ENCODE results near the gene APLN. TPM values are rescaled to one million over a fixed set of nuclear protein-coding genes. Genes with fewer than 3 reads are reported as not detected.
A peak's percentile ranks its signal among the peaks of the same experiment; 100 is the strongest.

APLN gene
- total RNA-seq, 5 donors from 2014 or later (not counting 1 experiment from before 2014, with no cell fraction given) = 0.06 TPM; not detected in 4

- no peak overlapping the region for H3K4me3 Mint-ChIP-seq
These were observed 17.3 kb downstream of the APLN start for GRCh38 chrX:129637217-129638109.

DNA sequence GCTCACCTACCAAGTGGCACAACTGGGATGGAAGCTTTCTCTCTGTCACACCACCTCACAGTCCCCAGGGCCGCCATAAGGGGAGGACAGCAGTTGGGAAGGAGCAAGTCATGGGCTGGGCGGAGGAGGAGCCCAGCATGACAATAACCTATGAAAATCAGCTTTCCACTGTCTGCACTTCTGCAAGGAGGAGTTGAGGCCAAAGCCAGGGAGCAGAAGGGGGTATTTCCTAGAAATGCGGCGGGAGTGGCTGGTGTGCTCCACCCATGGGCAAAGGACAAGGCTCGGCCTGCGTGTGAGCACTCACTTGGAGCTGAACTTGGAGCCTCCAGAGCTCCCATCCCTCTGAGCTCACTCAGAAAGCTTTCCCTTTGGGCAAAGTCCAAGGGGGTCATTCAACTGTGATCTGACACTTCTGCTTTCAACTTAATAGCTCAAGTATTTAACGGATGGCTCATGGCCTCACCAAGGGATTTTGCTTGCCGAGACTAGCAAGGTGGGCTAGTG, 18.5 kb downstream of the APLN start:
- POLR2A ChIA-PET = interaction anchor here (0.7 to 1.1 kb wide), 3 partner anchors 9 to 487 kb away, joined by 3 to 8 read pairs (median 4); no protein-coding TSS in a partner anchor

More at GRCh38 chrX:129637217-129638109, 17.3 kb downstream of the APLN start:
- H3K27me3 ChIP-seq (replicated peaks in 1 of 2; ENCODE audit: control insufficient read depth in 2 of 2, extremely low read depth in 1 of 2, insufficient read depth in 2 of 2, low read length in 1 of 2) = no peaks in the 10 kb centered on the region
- H3K4me3 ChIP-seq (ENCODE audit: control insufficient read depth in 1 of 2, extremely low read depth in 1 of 2, low read length in 1 of 2) = no peak overlapping the region
- Mint-ChIP-seq H3K36me3 (no peaks in the 10 kb centered on the region), H3K27me3 (peaks cover 3 to 13% of the 10 kb centered on the region in 2 donors), H3K9me3 (no peaks in the 10 kb centered on the region), H3K4me1 (peaks cover 4 to 11% (median 4%) of the 10 kb centered on the region in 3 donors), H3K27ac (no peak overlapping the region)
- no peaks in the 10 kb centered on the region for H3K9me3 ChIP-seq
- POLR2A ChIA-PET = no interaction called here
- DNase-seq = peak; percentile 30 to 80 (median 64)
- H3K36me3 ChIP-seq (ENCODE audit: control insufficient read depth in 2 of 2, extremely low read depth in 1 of 2, insufficient read depth in 1 of 2, low read length in 1 of 2) = no peaks in the 10 kb centered on the region
- WGBS (ENCODE audit: insufficient coverage) = 59% methylated on average over 3 of the region's 13 CpGs
- no peak overlapping the region for H3K27ac ChIP-seq (ENCODE audit: low read length)
- ATAC-seq (replicated peaks in 1 of 4) = peak; percentile 68 to 75 (median 74)
- peaks cover 0 to 6% of the 10 kb centered on the region in 2 experiments for H3K4me1 ChIP-seq (ENCODE audit: control insufficient read depth in 1 of 2, extremely low read depth in 1 of 2, insufficient read depth in 2 of 2, low read length in 2 of 2)
- CTCF ChIA-PET = interaction anchor here (0.6 to 3.2 kb wide), 13 partner anchors 11 to 389 kb away, joined by 3 to 10 read pairs (median 4); no protein-coding TSS in a partner anchor

DNA sequence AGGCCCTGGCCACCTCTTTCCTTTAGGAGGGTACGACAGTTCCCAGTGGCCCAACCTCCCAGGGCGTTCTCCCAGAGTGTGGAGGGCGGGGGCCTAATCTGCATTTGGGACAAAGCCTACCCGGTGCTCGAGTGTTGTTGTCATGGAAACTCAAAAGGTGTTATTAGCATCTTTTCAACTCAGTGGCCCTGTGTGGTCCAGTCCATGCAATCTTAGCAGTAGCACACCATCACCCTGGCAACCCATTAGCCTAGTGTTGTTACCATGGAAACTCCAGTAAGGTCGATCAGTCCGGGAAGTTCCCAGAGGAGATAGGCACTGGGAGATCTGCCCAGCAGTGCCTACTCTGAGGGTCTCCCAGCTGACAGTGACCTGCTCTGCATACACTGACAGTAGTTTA, 20.2 kb downstream of the APLN start:
- H3K9me3 ChIP-seq = no peaks in the 10 kb centered on the region
- DNase-seq = no peak
- Mint-ChIP-seq H3K36me3 (no peaks in the 10 kb centered on the region), H3K4me3 (no peak overlapping the region), H3K9me3 (no peaks in the 10 kb centered on the region), H3K27me3 (peaks cover 3 to 8% of the 10 kb centered on the region in 2 donors), H3K27ac (no peak overlapping the region), H3K4me1 (peaks cover 4 to 11% (median 4%) of the 10 kb centered on the region in 3 donors)
- WGBS (ENCODE audit: insufficient coverage) = 88% methylated on average over 2 of the region's 7 CpGs
- no peak overlapping the region for H3K4me3 ChIP-seq (ENCODE audit: control insufficient read depth in 1 of 2, extremely low read depth in 1 of 2, low read length in 1 of 2)
- no peaks in the 10 kb centered on the region for H3K36me3 ChIP-seq (ENCODE audit: control insufficient read depth in 2 of 2, extremely low read depth in 1 of 2, insufficient read depth in 1 of 2, low read length in 1 of 2)
- no peak overlapping the region for H3K27ac ChIP-seq (ENCODE audit: low read length)
- ChIA-PET CTCF (no interaction called here), POLR2A (interaction anchor here in 1 of 2 donors (0.7 kb wide), 1 partner anchor 60 kb away, joined by 4 read pairs; no protein-coding TSS in a partner anchor)
- no peak for ATAC-seq (replicated peaks in 1 of 4)
- peaks cover 0 to 6% of the 10 kb centered on the region in 2 experiments for H3K4me1 ChIP-seq (ENCODE audit: control insufficient read depth in 1 of 2, extremely low read depth in 1 of 2, insufficient read depth in 2 of 2, low read length in 2 of 2)
- no peaks in the 10 kb centered on the region for H3K27me3 ChIP-seq (replicated peaks in 1 of 2; ENCODE audit: control insufficient read depth in 2 of 2, extremely low read depth in 1 of 2, insufficient read depth in 2 of 2, low read length in 1 of 2)

More for the DNA sequence above, 18.5 kb downstream of the APLN start:
- Histone ChIP-seq H3K27me3 (replicated peaks in 1 of 2; ENCODE audit: control insufficient read depth in 2 of 2, extremely low read depth in 1 of 2, insufficient read depth in 2 of 2, low read length in 1 of 2) (no peaks in the 10 kb centered on the region), H3K4me3 (ENCODE audit: control insufficient read depth in 1 of 2, extremely low read depth in 1 of 2, low read length in 1 of 2) (no peak overlapping the region), H3K9me3 (no peaks in the 10 kb centered on the region), H3K36me3 (ENCODE audit: control insufficient read depth in 2 of 2, extremely low read depth in 1 of 2, insufficient read depth in 1 of 2, low read length in 1 of 2) (no peaks in the 10 kb centered on the region), H3K4me1 (ENCODE audit: control insufficient read depth in 1 of 2, extremely low read depth in 1 of 2, insufficient read depth in 2 of 2, low read length in 2 of 2) (peaks cover 0 to 6% of the 10 kb centered on the region in 2 experiments), H3K27ac (ENCODE audit: low read length) (no peak overlapping the region)
- CTCF ChIA-PET = interaction anchor here (0.5 to 3.2 kb wide), 15 partner anchors 9 to 378 kb away, joined by 3 to 10 read pairs (median 4); no protein-coding TSS in a partner anchor
- Mint-ChIP-seq H3K4me3 (no peak overlapping the region), H3K27ac (no peak overlapping the region), H3K9me3 (no peaks in the 10 kb centered on the region), H3K36me3 (no peaks in the 10 kb centered on the region), H3K27me3 (peaks cover 3 to 13% of the 10 kb centered on the region in 2 donors), H3K4me1 (peaks cover 4 to 11% (median 4%) of the 10 kb centered on the region in 3 donors)
- DNase-seq (no peak), ATAC-seq (replicated peaks in 1 of 4) (no peak)
- no CpG with 5 or more reads among the region's 8 CpGs for WGBS (ENCODE audit: insufficient coverage)

DNA sequence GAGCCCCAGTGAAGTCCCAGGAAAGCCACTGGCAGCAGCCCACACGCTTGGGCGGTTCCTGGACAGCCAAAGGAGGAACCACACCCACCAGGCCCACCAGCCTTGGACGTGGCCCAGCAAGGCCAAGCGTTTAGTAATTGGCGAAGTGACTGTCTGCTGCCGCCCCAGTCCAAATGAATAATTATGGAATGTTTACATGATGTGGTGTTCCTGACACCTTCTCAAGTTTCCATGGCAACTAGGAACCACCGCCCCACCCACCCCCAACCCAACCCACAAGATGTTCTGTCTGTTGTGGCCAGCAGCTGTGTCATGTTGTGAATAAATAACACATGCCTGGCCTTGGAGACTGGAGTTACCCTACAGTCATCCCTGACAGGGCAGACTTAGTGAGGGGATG, 22.3 kb downstream of the APLN start:
- no peaks in the 10 kb centered on the region for H3K27me3 ChIP-seq (replicated peaks in 1 of 2; ENCODE audit: control insufficient read depth in 2 of 2, extremely low read depth in 1 of 2, insufficient read depth in 2 of 2, low read length in 1 of 2)
- no peak for ATAC-seq (replicated peaks in 1 of 4)
- no peaks in the 10 kb centered on the region for H3K36me3 ChIP-seq (ENCODE audit: control insufficient read depth in 2 of 2, extremely low read depth in 1 of 2, insufficient read depth in 1 of 2, low read length in 1 of 2)
- Mint-ChIP-seq H3K36me3 (no peaks in the 10 kb centered on the region), H3K9me3 (no peaks in the 10 kb centered on the region), H3K27ac (no peak overlapping the region), H3K4me1 (peaks cover under 1 to 3% (median 1%) of the 10 kb centered on the region in 3 donors), H3K4me3 (no peak overlapping the region), H3K27me3 (peaks cover 0 to 3% of the 10 kb centered on the region in 2 donors)
- no peak for DNase-seq
- H3K27ac ChIP-seq (ENCODE audit: low read length) = no peak overlapping the region
- no CpG with 5 or more reads among the region's 7 CpGs for WGBS (ENCODE audit: insufficient coverage)
- POLR2A ChIA-PET = no interaction called here
- no peaks in the 10 kb centered on the region for H3K9me3 ChIP-seq
- peaks cover 0 to 2% of the 10 kb centered on the region in 2 experiments for H3K4me1 ChIP-seq (ENCODE audit: control insufficient read depth in 1 of 2, extremely low read depth in 1 of 2, insufficient read depth in 2 of 2, low read length in 2 of 2)
- CTCF ChIA-PET = no interaction called here
- H3K4me3 ChIP-seq (ENCODE audit: control insufficient read depth in 1 of 2, extremely low read depth in 1 of 2, low read length in 1 of 2) = no peak overlapping the region

DNA sequence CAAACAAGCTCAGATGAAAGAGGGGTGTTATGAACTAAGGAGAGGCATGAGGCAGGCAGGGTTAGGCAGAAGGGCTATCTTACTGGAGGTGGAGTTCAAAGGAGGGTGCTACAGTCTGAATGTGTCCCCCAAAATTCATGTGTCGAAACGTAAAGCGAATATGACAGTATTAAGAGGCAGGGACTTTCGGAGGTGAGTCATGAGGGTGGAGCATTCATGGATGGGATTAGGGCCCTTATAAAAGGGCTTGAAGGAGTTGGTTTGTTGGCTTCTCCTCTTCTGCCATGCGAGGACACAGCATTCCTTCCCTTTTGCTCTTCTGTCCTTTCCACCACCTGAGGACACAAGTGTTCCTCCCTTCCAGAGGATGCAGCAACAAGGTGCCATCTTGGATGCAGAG, 22.9 kb downstream of the APLN start:
- Histone ChIP-seq H3K27ac (ENCODE audit: low read length) (no peak overlapping the region), H3K4me1 (ENCODE audit: control insufficient read depth in 1 of 2, extremely low read depth in 1 of 2, insufficient read depth in 2 of 2, low read length in 2 of 2) (no peaks in the 10 kb centered on the region), H3K9me3 (no peaks in the 10 kb centered on the region), H3K27me3 (replicated peaks in 1 of 2; ENCODE audit: control insufficient read depth in 2 of 2, extremely low read depth in 1 of 2, insufficient read depth in 2 of 2, low read length in 1 of 2) (no peaks in the 10 kb centered on the region), H3K36me3 (ENCODE audit: control insufficient read depth in 2 of 2, extremely low read depth in 1 of 2, insufficient read depth in 1 of 2, low read length in 1 of 2) (no peaks in the 10 kb centered on the region), H3K4me3 (ENCODE audit: control insufficient read depth in 1 of 2, extremely low read depth in 1 of 2, low read length in 1 of 2) (no peak overlapping the region)
- H3K27me3 Mint-ChIP-seq = peaks cover 0 to 4% of the 10 kb centered on the region in 2 donors
- H3K4me3 Mint-ChIP-seq = no peak overlapping the region
- no CpG with 5 or more reads among the region's 5 CpGs for WGBS (ENCODE audit: insufficient coverage)
- H3K36me3 Mint-ChIP-seq = no peaks in the 10 kb centered on the region
- no peak overlapping the region for H3K27ac Mint-ChIP-seq
- ATAC-seq (replicated peaks in 1 of 4) = no peak
- no peak for DNase-seq
- H3K9me3 Mint-ChIP-seq = no peaks in the 10 kb centered on the region
- H3K4me1 Mint-ChIP-seq = no peaks in the 10 kb centered on the region
- ChIA-PET CTCF (no interaction called here), POLR2A (no interaction called here)

GRCh38 chrX:129629837-129630236, 24.9 kb downstream of the APLN start:
- Mint-ChIP-seq H3K27me3 (peaks cover 1 to 16% of the 10 kb centered on the region in 2 donors), H3K4me3 (no peak overlapping the region), H3K9me3 (no peaks in the 10 kb centered on the region), H3K4me1 (peaks cover 0 to 8% (median 0%) of the 10 kb centered on the region in 3 donors), H3K27ac (no peak overlapping the region), H3K36me3 (no peaks in the 10 kb centered on the region)
- H3K27ac ChIP-seq (ENCODE audit: low read length) = no peak overlapping the region
- H3K27me3 ChIP-seq (replicated peaks in 1 of 2; ENCODE audit: control insufficient read depth in 2 of 2, extremely low read depth in 1 of 2, insufficient read depth in 2 of 2, low read length in 1 of 2) = no peaks in the 10 kb centered on the region
- ChIA-PET POLR2A (no interaction called here), CTCF (no interaction called here)
- no peaks in the 10 kb centered on the region for H3K4me1 ChIP-seq (ENCODE audit: control insufficient read depth in 1 of 2, extremely low read depth in 1 of 2, insufficient read depth in 2 of 2, low read length in 2 of 2)
- H3K9me3 ChIP-seq = no peaks in the 10 kb centered on the region
- H3K36me3 ChIP-seq (ENCODE audit: control insufficient read depth in 2 of 2, extremely low read depth in 1 of 2, insufficient read depth in 1 of 2, low read length in 1 of 2) = no peaks in the 10 kb centered on the region
- no CpG with 5 or more reads among the region's 7 CpGs for WGBS (ENCODE audit: insufficient coverage)
- ATAC-seq (replicated peaks in 1 of 4) = no peak
- no peak overlapping the region for H3K4me3 ChIP-seq (ENCODE audit: control insufficient read depth in 1 of 2, extremely low read depth in 1 of 2, low read length in 1 of 2)
- DNase-seq = no peak
